Left cardiac atrium (tissue), 4 donors: ENCODE measurements around the gene DDOST. TPM values are rescaled to one million over a fixed set of nuclear protein-coding genes. Genes with fewer than 3 reads are reported as not detected.
A peak's percentile ranks its signal among the peaks of the same experiment; 100 is the strongest.

ENCODE experiments used
- ATAC-seq, 2 donors: fragments of 200-7000 bp; cut with Tn5 transposase; one replicate each; pipeline ENCODE4 v1.9.1; 2020; ENCODE audit warnings: mild to moderate bottlenecking in 2 of 2, moderate library complexity in 2 of 2
- DNase-seq: peaks from one replicate; pipeline ENCODE4 v3.0.0-alpha.2; 2020
- intact Hi-C, 2 donors: fragments of 100-400 bp; cut with DNase I; formaldehyde crosslinking; loops; one replicate each; pipeline versions ENCODE4 v1.14.1 to v1.15.1; 2022 to 2023
- total RNA-seq, 2 donors: library from RNA; stranded (reverse); fragmentation: NEBNext Ultra II Directional; extraction: Animal tissue kit (Norgen Biotek cat#: 25700); gene quantifications; one replicate each; pipeline ENCODE4 v1.2.1, GENCODE V29; 2021
- donor health status: DM: no; HTN: yes; CAD: no.
- donor health status: DM: no; HTN: yes; CAD: no; lungs with severe emphysema.
- donor health status: DM: yes; HTN: yes; CAD: no.
- donor health status: Dilated cardiomyopathy.

Gene DDOST
- total RNA-seq, 2 donors from 2014 or later: 143 to 145 TPM

- DNase-seq: peak; percentile 50
- intact Hi-C loops: loop anchor here in 1 of 2 donors (5.0 kb wide), 1 partner anchor 57 kb away; no protein-coding TSS in a partner anchor
- peak; percentile 27 to 69 for ATAC-seq
These were observed 26.5 kb downstream of the DDOST start for GRCh38 chr1:20634594-20635084.

- intact Hi-C loops: loop anchor here in 1 of 2 donors (5.0 kb wide), 1 partner anchor 57 kb away; no protein-coding TSS in a partner anchor
- DNase-seq (no peak), ATAC-seq (no peak)
These were observed 27.0 kb downstream of the DDOST start for GRCh38 chr1:20634065-20634593.

- intact Hi-C loops: loop anchor here in 1 of 2 donors (2.0 to 5.0 kb wide), 2 partner anchors 56 to 111 kb away; no protein-coding TSS in a partner anchor
- peak; percentile 95 to 96 for ATAC-seq
- DNase-seq: peak; percentile 83
These were observed 27.7 kb downstream of the DDOST start, which contains the start of gene PINK1 for GRCh38 chr1:20633190-20634064. Gene PINK1 (plus strand): TSS chr1:20633458. CDS start chr1:20633549, 91 bp downstream.

GRCh38 chr1:20632386-20632785 lies 28.8 kb downstream of the DDOST start:
- intact Hi-C loops: loop anchor here in 1 of 2 donors (2.0 to 5.0 kb wide), 2 partner anchors 55 to 110 kb away; no protein-coding TSS in a partner anchor
- no peak for DNase-seq
- no peak for ATAC-seq

GRCh38 chr1:20630729-20631128 lies 30.4 kb downstream of the DDOST start:
- intact Hi-C loops: loop anchor here in 1 of 2 donors (5.0 kb wide), 1 partner anchor 53 kb away; no protein-coding TSS in a partner anchor
- DNase-seq: no peak
- ATAC-seq: no peak

GRCh38 chr1:20626524-20626923 lies 34.6 kb downstream of the DDOST start:
- intact Hi-C loops: no loop called here
- DNase-seq: no peak
- ATAC-seq: no peak

GRCh38 chr1:20626098-20626427 lies 35.1 kb downstream of the DDOST start:
- intact Hi-C loops: no loop called here
- ATAC-seq: no peak

GRCh38 chr1:20625176-20626097 lies 35.7 kb downstream of the DDOST start:
- intact Hi-C loops: no loop called here
- ATAC-seq: no peak
- no peak for DNase-seq

More at GRCh38 chr1:20626098-20626427, 35.1 kb downstream of the DDOST start:
- DNase-seq: no peak

- intact Hi-C loops: no loop called here
- no peak for DNase-seq
- ATAC-seq: no peak
These were observed 36.5 kb downstream of the DDOST start for GRCh38 chr1:20624709-20625108.

GRCh38 chr1:20621012-20621411 lies 40.2 kb downstream of the DDOST start:
- no peak for DNase-seq
- ATAC-seq: no peak
- intact Hi-C loops: no loop called here

- DNase-seq (no peak), ATAC-seq (no peak)
- intact Hi-C loops: no loop called here
These were observed 41.2 kb downstream of the DDOST start for GRCh38 chr1:20619999-20620398.

- ATAC-seq (no peak), DNase-seq (no peak)
- intact Hi-C loops: no loop called here
These were observed 42.6 kb downstream of the DDOST start for GRCh38 chr1:20618550-20618949.

- no peak for DNase-seq
- no peak for ATAC-seq
- intact Hi-C loops: no loop called here
These were observed 44.2 kb downstream of the DDOST start for GRCh38 chr1:20616847-20617487.

GRCh38 chr1:20615946-20616846 lies 45.0 kb downstream of the DDOST start:
- intact Hi-C loops: no loop called here
- DNase-seq (peak; percentile 42), ATAC-seq (peak in 1 of 2 donors; percentile 75)

GRCh38 chr1:20614131-20614579 lies 47.0 kb downstream of the DDOST start:
- DNase-seq (no peak), ATAC-seq (no peak)
- intact Hi-C loops: no loop called here

GRCh38 chr1:20612221-20612746 lies 48.9 kb downstream of the DDOST start:
- no peak for ATAC-seq
- intact Hi-C loops: no loop called here
- no peak for DNase-seq

- ATAC-seq (no peak), DNase-seq (no peak)
- intact Hi-C loops: no loop called here
These were observed 49.5 kb downstream of the DDOST start for GRCh38 chr1:20611652-20612051.
